LNCAP (cell line): ENCODE measurements around the gene PRICKLE2.

Experiments used
- TF ChIP-seq, protein P1 (sequence below): fragments of 450-650 bp; IDR thresholded peaks from 2 replicates; pipeline ENCODE4 v1.5.1; 2017; ENCODE audit warnings: mild to moderate bottlenecking

Gene PRICKLE2

DNA sequence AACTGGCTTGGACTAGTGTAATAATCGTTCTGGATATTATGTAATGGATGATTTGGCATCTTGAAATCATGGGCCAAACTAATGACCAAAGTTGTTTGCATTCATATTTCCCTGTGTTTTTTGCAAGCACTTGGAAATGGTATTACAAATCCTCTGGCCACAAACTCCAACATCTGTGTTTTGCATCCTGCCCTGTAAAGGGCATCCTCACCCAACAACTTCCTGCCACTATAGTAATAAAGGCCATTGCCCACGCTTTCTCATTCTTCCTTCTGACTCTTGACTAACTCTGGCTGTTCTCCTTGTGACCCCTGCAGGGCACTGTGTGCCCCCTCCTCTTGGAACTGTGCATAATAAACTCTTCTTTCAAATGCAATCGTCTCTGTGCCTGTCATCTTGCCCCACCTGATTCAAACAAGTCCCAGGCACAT lies 176.6 kb downstream of the PRICKLE2 start:
- TF ChIP-seq, protein P1, sequence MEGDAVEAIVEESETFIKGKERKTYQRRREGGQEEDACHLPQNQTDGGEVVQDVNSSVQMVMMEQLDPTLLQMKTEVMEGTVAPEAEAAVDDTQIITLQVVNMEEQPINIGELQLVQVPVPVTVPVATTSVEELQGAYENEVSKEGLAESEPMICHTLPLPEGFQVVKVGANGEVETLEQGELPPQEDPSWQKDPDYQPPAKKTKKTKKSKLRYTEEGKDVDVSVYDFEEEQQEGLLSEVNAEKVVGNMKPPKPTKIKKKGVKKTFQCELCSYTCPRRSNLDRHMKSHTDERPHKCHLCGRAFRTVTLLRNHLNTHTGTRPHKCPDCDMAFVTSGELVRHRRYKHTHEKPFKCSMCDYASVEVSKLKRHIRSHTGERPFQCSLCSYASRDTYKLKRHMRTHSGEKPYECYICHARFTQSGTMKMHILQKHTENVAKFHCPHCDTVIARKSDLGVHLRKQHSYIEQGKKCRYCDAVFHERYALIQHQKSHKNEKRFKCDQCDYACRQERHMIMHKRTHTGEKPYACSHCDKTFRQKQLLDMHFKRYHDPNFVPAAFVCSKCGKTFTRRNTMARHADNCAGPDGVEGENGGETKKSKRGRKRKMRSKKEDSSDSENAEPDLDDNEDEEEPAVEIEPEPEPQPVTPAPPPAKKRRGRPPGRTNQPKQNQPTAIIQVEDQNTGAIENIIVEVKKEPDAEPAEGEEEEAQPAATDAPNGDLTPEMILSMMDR = no peak

DNA sequence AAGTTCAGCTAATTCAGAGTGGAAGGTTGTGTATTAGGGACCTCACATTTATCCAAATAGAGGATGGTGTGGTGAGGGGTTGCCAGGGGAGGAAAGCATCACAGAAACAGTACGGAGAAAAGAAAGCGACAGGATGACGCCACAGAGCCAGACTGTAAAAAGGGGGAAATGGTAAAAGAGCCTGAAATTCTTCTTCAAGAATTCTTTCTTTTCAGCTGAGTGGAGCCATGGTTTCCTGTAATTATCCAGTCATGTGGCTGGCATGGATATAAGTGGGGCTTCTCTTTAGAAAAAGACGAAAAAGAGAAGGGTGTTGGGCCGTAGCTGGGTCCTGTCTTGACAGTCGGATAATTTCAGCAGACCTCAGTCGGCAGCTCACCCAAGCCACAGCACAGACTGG lies 177.5 kb downstream of the PRICKLE2 start:
- TF ChIP-seq, protein P1 = no peak

DNA sequence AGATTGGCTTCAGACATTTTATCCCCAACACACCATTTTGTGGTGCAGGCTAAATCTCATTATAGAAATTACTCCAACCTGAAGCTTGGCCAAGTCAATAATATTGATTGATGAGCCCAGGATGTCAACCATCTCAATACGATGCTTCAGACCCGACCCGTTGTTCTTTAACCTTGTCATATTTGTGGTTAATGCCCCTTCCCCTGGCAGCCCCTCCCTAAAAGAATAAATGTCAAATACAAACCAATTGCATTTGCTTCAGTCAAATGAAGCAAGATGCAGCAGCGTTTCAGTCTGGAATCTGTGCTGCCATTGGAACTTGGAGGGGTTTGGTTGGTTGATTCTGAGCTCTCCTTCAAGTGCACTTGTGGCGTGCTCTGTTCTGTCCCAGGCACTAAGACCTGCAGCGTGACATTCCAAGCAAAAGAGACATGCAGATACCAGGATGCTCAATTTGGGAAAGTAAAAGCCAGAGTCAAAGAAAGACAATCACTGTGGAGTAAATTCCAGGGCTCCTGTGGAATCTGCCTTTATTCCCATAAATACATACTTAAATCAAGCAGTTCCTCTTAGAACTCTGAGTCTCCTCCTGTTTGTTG lies 178.2 kb downstream of the PRICKLE2 start:
- TF ChIP-seq, protein P1 = no peak

DNA sequence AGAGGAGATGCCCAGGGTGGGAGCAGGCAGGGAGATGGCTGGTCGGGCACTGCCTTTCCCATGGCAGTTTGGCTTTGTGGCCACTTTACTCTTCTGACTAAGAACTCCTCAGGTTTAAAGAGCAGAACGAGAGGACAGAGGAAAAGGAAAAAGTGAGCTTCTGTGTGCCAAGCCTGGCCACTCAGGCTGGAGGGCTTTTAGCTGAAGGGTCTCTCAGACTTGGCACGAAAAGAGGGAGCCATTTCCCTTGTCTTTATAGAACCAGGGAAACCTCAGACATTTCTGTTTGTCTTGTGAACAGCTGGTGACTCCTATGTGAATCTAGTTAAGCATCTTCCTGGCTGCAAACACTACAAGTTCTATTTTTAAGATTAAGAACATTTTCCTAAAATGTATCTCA lies 178.7 kb downstream of the PRICKLE2 start:
- TF ChIP-seq, protein P1 = no peak

DNA sequence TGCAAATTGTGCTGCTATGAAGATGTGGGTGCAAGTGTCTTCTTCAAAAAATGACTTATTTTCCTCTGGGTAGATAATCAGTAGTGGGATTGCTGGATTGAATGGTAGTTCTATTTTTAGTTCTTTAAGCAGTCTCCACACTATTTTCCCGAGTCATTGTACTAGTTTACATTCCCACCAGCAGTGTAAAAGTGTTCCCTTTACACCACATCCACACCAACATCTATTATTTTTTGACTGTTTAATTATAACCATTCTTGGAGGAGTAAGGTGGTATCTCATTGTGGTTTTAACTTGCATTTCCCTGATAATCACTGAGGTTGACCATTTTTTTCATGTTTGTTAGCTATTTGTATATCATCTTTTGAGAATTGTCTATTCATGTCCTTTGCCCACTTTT lies 182.3 kb downstream of the PRICKLE2 start:
- TF ChIP-seq, protein P1 = no peak
